WTC11 (cell line): ENCODE results near the gene PITPNM3. TPM values are rescaled to one million over a fixed set of nuclear protein-coding genes. Genes with fewer than 3 reads are reported as not detected.

ENCODE experiments used
- ATAC-seq: fragments of 200-7000 bp; cut with Tn5 transposase; 2 replicates; pipeline ENCODE4 v1.10.0; 2021; ENCODE audit warnings: mild to moderate bottlenecking, moderate library complexity
- CTCF ChIA-PET: fragments of 300-600 bp; sonication (Branson Sonifier 250); formaldehyde crosslinking; loops from one replicate; lab custom pipeline; 2021; ENCODE audit warnings: antibody characterized with exemption; lab: Charles Lee
- POLR2A ChIA-PET: fragments of 350-600 bp; sonication (Branson Sonifier 250); formaldehyde crosslinking; loops from one replicate; lab custom pipeline; 2021; ENCODE audit warnings: antibody characterized with exemption; lab: Charles Lee
- DNase-seq: peaks from one replicate; pipeline ENCODE4 v3.0.0; 2021; ENCODE audit warnings: low spot score
- H3K27ac Mint-ChIP-seq: 2 replicates; pipeline ENCODE4 v1.8.0; 2021; ENCODE audit warnings: mixed read lengths
- H3K27me3 Mint-ChIP-seq: 2 replicates; pipeline ENCODE4 v1.8.0; 2021; ENCODE audit warnings: low read depth, mild to moderate bottlenecking, moderate library complexity, mixed read lengths
- H3K36me3 Mint-ChIP-seq: 2 replicates; pipeline ENCODE4 v1.8.0; 2021; ENCODE audit warnings: mixed read lengths
- H3K4me1 Mint-ChIP-seq: 2 replicates; pipeline ENCODE4 v1.8.0; 2022; ENCODE audit warnings: mixed read lengths
- H3K4me3 Mint-ChIP-seq: 2 replicates; pipeline ENCODE4 v1.8.0; 2021; ENCODE audit warnings: mild to moderate bottlenecking, moderate library complexity, mixed read lengths
- H3K9me3 Mint-ChIP-seq: 2 replicates; pipeline ENCODE4 v1.8.0; 2021; ENCODE audit warnings: mixed read lengths
- ATF1 ChIP-seq: sonication (generic); formaldehyde crosslinking; IDR thresholded peaks from 2 replicates; pipeline ENCODE4 v1.8.1; 2023; ENCODE audit warnings: mild to moderate bottlenecking, moderate library complexity, missing genetic modification reagents
- FOXP1 ChIP-seq: sonication (generic); formaldehyde crosslinking; IDR thresholded peaks from 2 replicates; pipeline ENCODE4 v1.8.0; 2022; ENCODE audit warnings: missing genetic modification reagents, mild to moderate bottlenecking, moderate library complexity, borderline replicate concordance
- GRHL2 ChIP-seq: fragments of 250-450 bp; sonication (Bioruptor Pico); IDR thresholded peaks from 2 replicates; pipeline ENCODE4 v1.8.0; 2022; ENCODE audit warnings: mild to moderate bottlenecking, moderate library complexity; ENCODE audit not compliant: insufficient replicate concordance, severe bottlenecking
- NR1H2 ChIP-seq: sonication (generic); formaldehyde crosslinking; IDR thresholded peaks from 2 replicates; pipeline ENCODE4 v1.9.0; 2021; ENCODE audit warnings: mild to moderate bottlenecking, moderate library complexity, missing genetic modification reagents
- NR3C1 ChIP-seq: sonication (generic); formaldehyde crosslinking; conservative IDR thresholded peaks from 2 replicates; pipeline ENCODE4 v1.8.1; 2023; ENCODE audit warnings: low read depth, mild to moderate bottlenecking, missing genetic modification reagents
- SMAD4 ChIP-seq: sonication (generic); formaldehyde crosslinking; IDR thresholded peaks from 2 replicates; pipeline ENCODE4 v1.8.0; 2022; ENCODE audit warnings: mild to moderate bottlenecking, missing genetic modification reagents
- ZNF138 ChIP-seq: sonication (generic); formaldehyde crosslinking; conservative IDR thresholded peaks from 2 replicates; pipeline ENCODE4 v1.8.1; 2022; ENCODE audit warnings: mild to moderate bottlenecking, moderate library complexity, missing genetic modification reagents
- ZNF232 ChIP-seq: sonication (generic); formaldehyde crosslinking; IDR thresholded peaks from 2 replicates; pipeline ENCODE4 v1.8.0; 2022; ENCODE audit warnings: mild to moderate bottlenecking, missing genetic modification reagents
- ZNF317 ChIP-seq: sonication (generic); formaldehyde crosslinking; IDR thresholded peaks from 2 replicates; pipeline ENCODE4 v1.8.1; 2023; ENCODE audit warnings: low read depth, mild to moderate bottlenecking, moderate library complexity, missing genetic modification reagents, borderline replicate concordance
- ZNF416 ChIP-seq: fragments of 250-450 bp; sonication (Bioruptor Pico); IDR thresholded peaks from 2 replicates; pipeline ENCODE4 v1.9.0; 2021; ENCODE audit warnings: mild to moderate bottlenecking, inconsistent platforms
- total RNA-seq: library from RNA; stranded (reverse); gene quantifications from 3 replicates; pipeline ENCODE4 v1.2.3, GENCODE V29; 2021
- TF ChIP-seq, protein P1 (sequence below): sonication (generic); formaldehyde crosslinking; IDR thresholded peaks from 2 replicates; pipeline ENCODE4 v1.8.0; 2022; ENCODE audit warnings: missing genetic modification reagents
- TF ChIP-seq, protein P2 (sequence below): sonication (generic); formaldehyde crosslinking; conservative IDR thresholded peaks from 2 replicates; pipeline ENCODE4 v1.8.1; 2022; ENCODE audit warnings: mild to moderate bottlenecking, missing genetic modification reagents
- TF ChIP-seq, protein P3 (sequence below): sonication (generic); formaldehyde crosslinking; IDR thresholded peaks from 2 replicates; pipeline ENCODE4 v1.8.1; 2023; ENCODE audit warnings: mild to moderate bottlenecking, missing genetic modification reagents
- TF ChIP-seq, protein P4 (sequence below): fragments of 250-450 bp; sonication (Bioruptor Pico); IDR thresholded peaks from 2 replicates; pipeline ENCODE4 v2.1.2; 2022; ENCODE audit warnings: mild to moderate bottlenecking, moderate library complexity
- TF ChIP-seq, protein P5 (sequence below): fragments of 200-600 bp; IDR thresholded peaks from 2 replicates; pipeline ENCODE4 v1.8.0; 2022; ENCODE audit warnings: antibody characterized with exemption
- TF ChIP-seq, protein P6 (sequence below): sonication (generic); formaldehyde crosslinking; IDR thresholded peaks from 2 replicates; pipeline ENCODE4 v1.8.1; 2022; ENCODE audit warnings: low read depth, mild to moderate bottlenecking, moderate library complexity, missing genetic modification reagents, borderline replicate concordance
- TF ChIP-seq, protein P7 (sequence below): fragments of 250-450 bp; sonication (Bioruptor Pico); IDR thresholded peaks from 2 replicates; pipeline ENCODE4 v1.8.0; 2021; ENCODE audit warnings: mild to moderate bottlenecking

The PITPNM3 gene
- total RNA-seq, 1 experiment from 2014 or later = 2.8 TPM

DNA sequence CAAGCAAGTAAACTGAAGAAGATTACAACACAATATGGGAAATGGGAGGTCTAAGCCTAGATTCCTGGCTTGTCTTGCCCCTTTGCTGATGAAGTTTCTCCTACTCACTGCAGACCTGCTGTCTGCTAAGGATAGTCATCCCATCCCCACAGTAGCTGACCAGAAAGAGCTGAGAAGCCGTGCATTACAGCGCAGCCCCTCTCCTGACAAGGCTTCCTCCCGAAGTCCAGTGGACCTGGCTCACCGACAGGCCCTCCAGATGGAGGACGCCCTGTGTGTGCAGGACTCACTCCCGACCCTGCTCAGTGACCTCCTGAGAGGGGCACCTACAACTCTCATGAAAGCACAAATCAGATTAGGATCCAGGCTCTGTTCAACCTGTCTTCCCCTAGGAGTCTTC is 48.8 kb upstream of the PITPNM3 start (continued):
- TF ChIP-seq, protein P1, sequence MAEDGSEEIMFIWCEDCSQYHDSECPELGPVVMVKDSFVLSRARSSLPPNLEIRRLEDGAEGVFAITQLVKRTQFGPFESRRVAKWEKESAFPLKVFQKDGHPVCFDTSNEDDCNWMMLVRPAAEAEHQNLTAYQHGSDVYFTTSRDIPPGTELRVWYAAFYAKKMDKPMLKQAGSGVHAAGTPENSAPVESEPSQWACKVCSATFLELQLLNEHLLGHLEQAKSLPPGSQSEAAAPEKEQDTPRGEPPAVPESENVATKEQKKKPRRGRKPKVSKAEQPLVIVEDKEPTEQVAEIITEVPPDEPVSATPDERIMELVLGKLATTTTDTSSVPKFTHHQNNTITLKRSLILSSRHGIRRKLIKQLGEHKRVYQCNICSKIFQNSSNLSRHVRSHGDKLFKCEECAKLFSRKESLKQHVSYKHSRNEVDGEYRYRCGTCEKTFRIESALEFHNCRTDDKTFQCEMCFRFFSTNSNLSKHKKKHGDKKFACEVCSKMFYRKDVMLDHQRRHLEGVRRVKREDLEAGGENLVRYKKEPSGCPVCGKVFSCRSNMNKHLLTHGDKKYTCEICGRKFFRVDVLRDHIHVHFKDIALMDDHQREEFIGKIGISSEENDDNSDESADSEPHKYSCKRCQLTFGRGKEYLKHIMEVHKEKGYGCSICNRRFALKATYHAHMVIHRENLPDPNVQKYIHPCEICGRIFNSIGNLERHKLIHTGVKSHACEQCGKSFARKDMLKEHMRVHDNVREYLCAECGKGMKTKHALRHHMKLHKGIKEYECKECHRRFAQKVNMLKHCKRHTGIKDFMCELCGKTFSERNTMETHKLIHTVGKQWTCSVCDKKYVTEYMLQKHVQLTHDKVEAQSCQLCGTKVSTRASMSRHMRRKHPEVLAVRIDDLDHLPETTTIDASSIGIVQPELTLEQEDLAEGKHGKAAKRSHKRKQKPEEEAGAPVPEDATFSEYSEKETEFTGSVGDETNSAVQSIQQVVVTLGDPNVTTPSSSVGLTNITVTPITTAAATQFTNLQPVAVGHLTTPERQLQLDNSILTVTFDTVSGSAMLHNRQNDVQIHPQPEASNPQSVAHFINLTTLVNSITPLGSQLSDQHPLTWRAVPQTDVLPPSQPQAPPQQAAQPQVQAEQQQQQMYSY (CRISPR knock-in tag) = no peak
- TF ChIP-seq, all 79 proteins: peak for 0

DNA sequence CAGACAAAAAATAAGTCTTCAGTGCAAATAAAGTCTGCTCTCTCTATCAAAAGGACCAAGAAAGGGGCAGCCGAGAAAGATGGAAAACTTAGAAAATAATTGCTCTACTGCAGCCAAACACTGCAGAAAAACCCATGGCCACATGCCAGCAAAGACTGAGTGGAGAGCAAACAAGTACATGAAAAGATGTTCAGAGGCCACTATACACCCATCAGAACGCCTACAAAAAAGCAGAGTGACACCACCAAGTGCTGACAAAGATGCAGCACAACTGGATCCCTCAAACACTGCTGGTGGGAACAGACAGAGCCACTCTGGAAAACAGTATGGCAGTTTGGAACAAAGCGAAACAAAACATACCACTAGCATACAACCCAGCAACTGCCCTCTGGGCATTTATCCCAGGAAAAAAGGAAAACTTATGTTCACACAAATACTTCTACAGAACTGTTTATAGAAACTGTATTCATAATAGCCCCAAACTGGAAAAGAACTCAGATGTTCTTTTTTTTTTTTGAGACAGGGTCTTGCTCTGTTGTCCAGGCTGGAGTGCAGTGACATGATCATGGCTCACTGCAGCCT is 47.5 kb upstream of the PITPNM3 start:
- no peaks in the 10 kb centered on the region for H3K4me1 Mint-ChIP-seq
- DNase-seq (no peak), ATAC-seq (no peak)
- H3K9me3 Mint-ChIP-seq = no peaks in the 10 kb centered on the region
- no peak for TF ChIP-seq ATF1 (CRISPR knock-in tag)
- no peak for TF ChIP-seq NR1H2 (CRISPR knock-in tag)
- TF ChIP-seq NR3C1 (CRISPR knock-in tag) = no peak
- TF ChIP-seq, protein P2, sequence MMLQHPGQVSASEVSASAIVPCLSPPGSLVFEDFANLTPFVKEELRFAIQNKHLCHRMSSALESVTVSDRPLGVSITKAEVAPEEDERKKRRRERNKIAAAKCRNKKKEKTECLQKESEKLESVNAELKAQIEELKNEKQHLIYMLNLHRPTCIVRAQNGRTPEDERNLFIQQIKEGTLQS (CRISPR knock-in tag) = no peak
- TF ChIP-seq ZNF317 (CRISPR knock-in tag) = no peak
- TF ChIP-seq ZNF232 = no peak
- TF ChIP-seq, protein P3, sequence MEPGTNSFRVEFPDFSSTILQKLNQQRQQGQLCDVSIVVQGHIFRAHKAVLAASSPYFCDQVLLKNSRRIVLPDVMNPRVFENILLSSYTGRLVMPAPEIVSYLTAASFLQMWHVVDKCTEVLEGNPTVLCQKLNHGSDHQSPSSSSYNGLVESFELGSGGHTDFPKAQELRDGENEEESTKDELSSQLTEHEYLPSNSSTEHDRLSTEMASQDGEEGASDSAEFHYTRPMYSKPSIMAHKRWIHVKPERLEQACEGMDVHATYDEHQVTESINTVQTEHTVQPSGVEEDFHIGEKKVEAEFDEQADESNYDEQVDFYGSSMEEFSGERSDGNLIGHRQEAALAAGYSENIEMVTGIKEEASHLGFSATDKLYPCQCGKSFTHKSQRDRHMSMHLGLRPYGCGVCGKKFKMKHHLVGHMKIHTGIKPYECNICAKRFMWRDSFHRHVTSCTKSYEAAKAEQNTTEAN (CRISPR knock-in tag) = no peak
- TF ChIP-seq, protein P4, sequence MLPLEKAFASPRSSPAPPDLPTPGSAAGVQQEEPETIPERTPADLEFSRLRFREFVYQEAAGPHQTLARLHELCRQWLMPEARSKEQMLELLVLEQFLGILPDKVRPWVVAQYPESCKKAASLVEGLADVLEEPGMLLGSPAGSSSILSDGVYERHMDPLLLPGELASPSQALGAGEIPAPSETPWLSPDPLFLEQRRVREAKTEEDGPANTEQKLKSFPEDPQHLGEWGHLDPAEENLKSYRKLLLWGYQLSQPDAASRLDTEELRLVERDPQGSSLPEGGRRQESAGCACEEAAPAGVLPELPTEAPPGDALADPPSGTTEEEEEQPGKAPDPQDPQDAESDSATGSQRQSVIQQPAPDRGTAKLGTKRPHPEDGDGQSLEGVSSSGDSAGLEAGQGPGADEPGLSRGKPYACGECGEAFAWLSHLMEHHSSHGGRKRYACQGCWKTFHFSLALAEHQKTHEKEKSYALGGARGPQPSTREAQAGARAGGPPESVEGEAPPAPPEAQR (CRISPR knock-in tag) = no peak
- no peak for TF ChIP-seq FOXP1 (CRISPR knock-in tag)
- TF ChIP-seq, protein P5, sequence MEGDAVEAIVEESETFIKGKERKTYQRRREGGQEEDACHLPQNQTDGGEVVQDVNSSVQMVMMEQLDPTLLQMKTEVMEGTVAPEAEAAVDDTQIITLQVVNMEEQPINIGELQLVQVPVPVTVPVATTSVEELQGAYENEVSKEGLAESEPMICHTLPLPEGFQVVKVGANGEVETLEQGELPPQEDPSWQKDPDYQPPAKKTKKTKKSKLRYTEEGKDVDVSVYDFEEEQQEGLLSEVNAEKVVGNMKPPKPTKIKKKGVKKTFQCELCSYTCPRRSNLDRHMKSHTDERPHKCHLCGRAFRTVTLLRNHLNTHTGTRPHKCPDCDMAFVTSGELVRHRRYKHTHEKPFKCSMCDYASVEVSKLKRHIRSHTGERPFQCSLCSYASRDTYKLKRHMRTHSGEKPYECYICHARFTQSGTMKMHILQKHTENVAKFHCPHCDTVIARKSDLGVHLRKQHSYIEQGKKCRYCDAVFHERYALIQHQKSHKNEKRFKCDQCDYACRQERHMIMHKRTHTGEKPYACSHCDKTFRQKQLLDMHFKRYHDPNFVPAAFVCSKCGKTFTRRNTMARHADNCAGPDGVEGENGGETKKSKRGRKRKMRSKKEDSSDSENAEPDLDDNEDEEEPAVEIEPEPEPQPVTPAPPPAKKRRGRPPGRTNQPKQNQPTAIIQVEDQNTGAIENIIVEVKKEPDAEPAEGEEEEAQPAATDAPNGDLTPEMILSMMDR = no peak
- no peak for TF ChIP-seq ZNF138
- TF ChIP-seq, protein P6, sequence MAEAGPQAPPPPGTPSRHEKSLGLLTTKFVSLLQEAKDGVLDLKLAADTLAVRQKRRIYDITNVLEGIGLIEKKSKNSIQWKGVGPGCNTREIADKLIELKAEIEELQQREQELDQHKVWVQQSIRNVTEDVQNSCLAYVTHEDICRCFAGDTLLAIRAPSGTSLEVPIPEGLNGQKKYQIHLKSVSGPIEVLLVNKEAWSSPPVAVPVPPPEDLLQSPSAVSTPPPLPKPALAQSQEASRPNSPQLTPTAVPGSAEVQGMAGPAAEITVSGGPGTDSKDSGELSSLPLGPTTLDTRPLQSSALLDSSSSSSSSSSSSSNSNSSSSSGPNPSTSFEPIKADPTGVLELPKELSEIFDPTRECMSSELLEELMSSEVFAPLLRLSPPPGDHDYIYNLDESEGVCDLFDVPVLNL (CRISPR knock-in tag) = no peak
- TF ChIP-seq, protein P7, sequence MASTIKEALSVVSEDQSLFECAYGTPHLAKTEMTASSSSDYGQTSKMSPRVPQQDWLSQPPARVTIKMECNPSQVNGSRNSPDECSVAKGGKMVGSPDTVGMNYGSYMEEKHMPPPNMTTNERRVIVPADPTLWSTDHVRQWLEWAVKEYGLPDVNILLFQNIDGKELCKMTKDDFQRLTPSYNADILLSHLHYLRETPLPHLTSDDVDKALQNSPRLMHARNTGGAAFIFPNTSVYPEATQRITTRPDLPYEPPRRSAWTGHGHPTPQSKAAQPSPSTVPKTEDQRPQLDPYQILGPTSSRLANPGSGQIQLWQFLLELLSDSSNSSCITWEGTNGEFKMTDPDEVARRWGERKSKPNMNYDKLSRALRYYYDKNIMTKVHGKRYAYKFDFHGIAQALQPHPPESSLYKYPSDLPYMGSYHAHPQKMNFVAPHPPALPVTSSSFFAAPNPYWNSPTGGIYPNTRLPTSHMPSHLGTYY (CRISPR knock-in tag) = no peak
- no peak for TF ChIP-seq SMAD4 (CRISPR knock-in tag)
- TF ChIP-seq ZNF416 = no peak
- TF ChIP-seq GRHL2 = no peak
- peaks cover 35% of the 10 kb centered on the region for H3K36me3 Mint-ChIP-seq
- no peak overlapping the region for H3K4me3 Mint-ChIP-seq
- no peak overlapping the region for H3K27ac Mint-ChIP-seq
- ChIA-PET POLR2A (no interaction called here), CTCF (no interaction called here)
- H3K27me3 Mint-ChIP-seq = no peaks in the 10 kb centered on the region
